Omental fat pad (tissue), 4 donors: ENCODE results near the gene CMIP. TPM values are rescaled to one million over a fixed set of nuclear protein-coding genes. Genes with fewer than 3 reads are reported as not detected.

Experiments used
- ATAC-seq: fragments of 150-250 bp; one replicate; pipeline ENCODE4 v1.9.1; 2016; ENCODE audit warnings: mild to moderate bottlenecking, moderate library complexity; ENCODE audit not compliant: low FRiP score
- DNase-seq: peaks from one replicate; pipeline ENCODE4 v3.0.0-alpha.2; 2019; ENCODE audit warnings: low spot score
- total RNA-seq, 4 donors: library from RNA; depleted of rRNA; stranded (reverse); fragments of >200 nt; gene quantifications; one replicate each; pipeline ENCODE4 v1.1.0, GENCODE V29; 2016
- TF ChIP-seq, protein P1 (sequence below), 3 donors: fragments of 450-650 bp; IDR thresholded peaks; one replicate each; pipeline ENCODE4 v1.5.1; 2016 to 2017; ENCODE audit warnings: antibody characterized with exemption in 3 of 3, mild to moderate bottlenecking in 3 of 3, moderate library complexity in 2 of 3

Gene CMIP
- total RNA-seq, 4 donors from 2014 or later, result 15.8 to 52.8 (median 32.0) TPM

DNA sequence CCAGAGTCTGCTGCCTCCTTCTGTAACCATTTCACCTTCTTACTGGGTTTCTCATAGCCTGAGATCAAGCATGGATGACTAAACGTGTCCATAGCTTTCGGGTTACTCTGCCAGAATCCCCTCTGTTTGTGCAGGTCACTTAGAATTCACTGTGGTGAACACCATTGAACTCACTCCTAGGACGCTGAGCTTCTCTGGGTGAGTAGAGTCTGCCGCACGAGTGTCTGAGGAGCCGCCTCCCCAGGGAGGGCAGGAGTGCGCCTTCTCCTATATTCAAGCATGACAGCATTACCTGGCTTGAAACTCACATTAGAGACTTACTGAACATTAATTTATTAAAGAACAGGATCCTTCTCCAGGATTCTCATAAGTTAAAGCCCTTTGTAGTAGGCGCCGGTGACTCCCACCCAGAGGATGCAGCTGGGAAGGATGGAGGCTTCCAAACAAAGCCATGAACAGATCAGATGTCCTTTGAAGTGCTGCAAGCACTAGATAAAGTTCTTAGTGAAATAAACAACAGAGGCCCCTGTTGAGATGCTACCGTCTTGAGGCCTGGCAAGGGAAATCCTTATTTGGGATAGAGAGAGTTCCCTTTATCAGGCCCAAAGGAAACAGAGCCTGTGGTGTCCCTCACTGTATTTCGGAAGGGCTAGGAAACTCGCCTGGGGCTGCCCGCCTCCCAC lies 189.9 kb downstream of the CMIP start:
- ATAC-seq (no peak), DNase-seq (no peak)
- TF ChIP-seq, protein P1, sequence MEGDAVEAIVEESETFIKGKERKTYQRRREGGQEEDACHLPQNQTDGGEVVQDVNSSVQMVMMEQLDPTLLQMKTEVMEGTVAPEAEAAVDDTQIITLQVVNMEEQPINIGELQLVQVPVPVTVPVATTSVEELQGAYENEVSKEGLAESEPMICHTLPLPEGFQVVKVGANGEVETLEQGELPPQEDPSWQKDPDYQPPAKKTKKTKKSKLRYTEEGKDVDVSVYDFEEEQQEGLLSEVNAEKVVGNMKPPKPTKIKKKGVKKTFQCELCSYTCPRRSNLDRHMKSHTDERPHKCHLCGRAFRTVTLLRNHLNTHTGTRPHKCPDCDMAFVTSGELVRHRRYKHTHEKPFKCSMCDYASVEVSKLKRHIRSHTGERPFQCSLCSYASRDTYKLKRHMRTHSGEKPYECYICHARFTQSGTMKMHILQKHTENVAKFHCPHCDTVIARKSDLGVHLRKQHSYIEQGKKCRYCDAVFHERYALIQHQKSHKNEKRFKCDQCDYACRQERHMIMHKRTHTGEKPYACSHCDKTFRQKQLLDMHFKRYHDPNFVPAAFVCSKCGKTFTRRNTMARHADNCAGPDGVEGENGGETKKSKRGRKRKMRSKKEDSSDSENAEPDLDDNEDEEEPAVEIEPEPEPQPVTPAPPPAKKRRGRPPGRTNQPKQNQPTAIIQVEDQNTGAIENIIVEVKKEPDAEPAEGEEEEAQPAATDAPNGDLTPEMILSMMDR (IDR thresholded peaks at IDR 0.05), result no peak

GRCh38 chr16:81635063-81635937 lies 190.7 kb downstream of the CMIP start:
- TF ChIP-seq, protein P1 (IDR thresholded peaks at IDR 0.05), result no peak
- no peak for DNase-seq
- no peak for ATAC-seq

GRCh38 chr16:81636298-81636993 lies 191.8 kb downstream of the CMIP start:
- DNase-seq, result no peak
- TF ChIP-seq, protein P1 (IDR thresholded peaks at IDR 0.05), result no peak
- no peak for ATAC-seq

DNA sequence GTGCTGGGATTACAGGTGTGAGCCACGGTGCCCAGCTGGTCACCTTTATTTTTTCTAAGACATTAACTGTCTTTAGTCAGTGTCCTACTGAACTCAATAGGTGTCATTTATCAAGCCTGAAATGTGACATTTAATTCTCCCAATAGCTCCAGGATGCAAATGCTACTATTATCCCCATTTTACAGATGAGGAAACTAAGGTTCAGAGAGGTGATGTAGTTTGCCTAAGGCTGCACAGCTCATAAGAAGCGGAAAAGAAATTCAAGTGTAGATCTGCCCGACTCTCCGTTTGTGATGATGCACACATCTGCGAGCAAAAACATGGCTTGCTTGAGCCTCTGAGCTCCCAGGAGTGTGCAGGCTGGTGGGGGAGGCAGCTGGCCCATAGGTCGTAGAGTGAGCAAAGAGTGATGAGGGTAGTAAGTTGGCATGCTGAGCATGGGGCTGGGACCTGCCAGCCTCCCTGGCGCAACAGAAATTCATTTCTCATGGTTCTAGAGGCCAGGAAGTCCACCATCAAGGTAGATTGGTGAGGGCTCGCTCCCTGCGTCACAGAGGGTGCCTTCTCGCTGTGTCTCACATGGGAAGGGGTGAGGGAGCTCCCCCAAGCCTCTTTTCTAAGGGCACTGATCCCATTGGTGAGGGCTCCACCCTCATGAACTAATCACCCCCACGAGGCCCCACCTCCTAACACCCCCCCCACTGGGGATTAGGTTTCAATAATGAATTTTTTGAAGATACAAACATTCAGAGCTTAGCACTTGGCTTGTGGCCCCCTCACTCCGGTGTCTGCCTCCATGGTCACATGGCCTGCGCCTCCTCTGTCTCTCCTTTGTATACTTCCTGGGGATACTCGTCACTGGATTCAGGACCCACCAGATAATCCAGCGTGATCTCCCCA lies 193.0 kb downstream of the CMIP start:
- no peak for ATAC-seq
- TF ChIP-seq, protein P1 (IDR thresholded peaks at IDR 0.05), result no peak

GRCh38 chr16:81638286-81638945 lies 193.8 kb downstream of the CMIP start:
- DNase-seq (no peak), ATAC-seq (no peak)
- TF ChIP-seq, protein P1 (IDR thresholded peaks at IDR 0.05), result no peak

More for the DNA sequence above, 193.0 kb downstream of the CMIP start:
- DNase-seq, result no peak

DNA sequence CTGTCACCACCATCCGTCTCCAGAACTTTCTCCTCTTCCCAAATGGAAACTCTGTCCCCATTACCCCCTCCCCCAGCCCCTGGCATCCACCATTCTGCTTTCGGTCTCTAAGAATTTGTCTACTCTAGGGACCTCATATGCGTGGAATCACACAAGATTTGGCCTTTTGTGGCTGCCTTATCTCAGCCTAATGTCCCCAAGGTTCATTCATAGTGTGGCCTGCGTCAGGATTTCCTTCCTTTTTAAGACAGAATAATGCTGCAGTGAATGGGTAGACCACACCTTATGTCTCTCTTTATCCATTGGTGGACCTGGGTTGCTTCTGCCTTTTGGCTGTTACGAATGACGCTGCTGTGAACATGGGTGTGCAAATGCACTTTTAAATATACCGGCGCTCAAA lies 194.7 kb downstream of the CMIP start:
- DNase-seq (no peak), ATAC-seq (no peak)
- TF ChIP-seq, protein P1 (IDR thresholded peaks at IDR 0.05), result no peak
